HG02970 (cell line): ENCODE data around the gene ACTN2.

Source experiments
- ATAC-seq: cut with Tn5 transposase; IDR thresholded peaks from one replicate; pipeline ENCODE4 v1.9.1; 2021; ENCODE audit warnings: mild to moderate bottlenecking, moderate library complexity, moderate number of reproducible peaks; ENCODE audit not compliant: unreplicated experiment, low FRiP score

The ACTN2 gene

DNA sequence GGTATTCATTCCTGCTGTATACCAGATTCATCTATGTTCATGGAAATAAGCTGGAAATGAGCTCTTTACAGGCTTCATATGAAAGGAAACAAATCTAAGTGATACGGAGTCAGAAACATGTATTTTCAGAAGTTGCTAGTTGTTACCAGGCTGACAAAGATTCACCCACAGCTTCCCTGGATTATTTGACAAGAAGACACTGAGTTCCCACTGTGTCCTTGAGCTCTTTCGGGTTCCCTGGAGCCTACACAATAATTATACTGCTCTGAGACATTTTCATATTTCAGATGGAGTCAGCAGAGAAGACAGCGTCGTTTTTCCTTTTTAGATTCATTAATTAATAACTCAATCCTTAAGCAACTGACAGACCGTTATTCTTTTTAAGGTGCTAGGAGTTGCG, 79.5 kb downstream of the ACTN2 start:
- ATAC-seq: no peak

DNA sequence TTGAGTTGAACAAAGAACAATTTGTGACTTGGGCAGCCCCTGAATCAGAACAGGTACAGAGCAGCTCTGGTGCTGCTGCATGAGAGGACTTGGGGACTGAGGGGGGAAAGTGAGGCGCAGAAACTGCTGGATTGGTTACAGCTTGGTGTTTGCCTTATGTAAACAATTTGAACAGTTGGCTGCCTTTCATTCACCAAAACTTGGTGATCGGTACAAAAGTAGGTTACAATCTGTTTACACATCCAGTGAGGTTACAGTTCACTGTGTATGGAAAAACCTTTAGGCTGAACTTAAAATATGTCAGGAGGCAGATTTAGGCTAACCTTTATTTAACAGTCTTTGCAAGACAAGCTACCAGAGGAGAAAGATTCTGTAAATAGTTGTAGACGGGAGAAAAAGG, 80.2 kb downstream of the ACTN2 start:
- no peak for ATAC-seq

DNA sequence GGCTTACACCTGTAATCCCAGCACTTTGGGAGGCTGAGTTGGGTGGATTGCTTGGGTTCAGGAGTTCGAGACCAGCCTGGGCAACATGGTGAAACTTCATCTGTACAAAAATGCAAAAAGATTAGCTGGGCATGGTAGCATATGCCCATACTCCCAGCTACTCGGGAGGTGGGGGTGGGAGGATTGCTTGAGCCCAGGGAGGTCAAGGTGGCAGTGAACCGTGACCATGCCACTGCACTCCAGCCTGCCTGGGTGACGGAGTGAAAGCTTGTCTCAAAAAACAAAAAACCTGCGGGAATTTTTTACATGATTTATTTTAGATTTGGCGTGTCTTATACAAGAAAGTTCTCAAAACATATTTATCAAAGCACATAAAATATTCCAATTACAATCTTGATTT, 81.0 kb downstream of the ACTN2 start:
- no peak for ATAC-seq

DNA sequence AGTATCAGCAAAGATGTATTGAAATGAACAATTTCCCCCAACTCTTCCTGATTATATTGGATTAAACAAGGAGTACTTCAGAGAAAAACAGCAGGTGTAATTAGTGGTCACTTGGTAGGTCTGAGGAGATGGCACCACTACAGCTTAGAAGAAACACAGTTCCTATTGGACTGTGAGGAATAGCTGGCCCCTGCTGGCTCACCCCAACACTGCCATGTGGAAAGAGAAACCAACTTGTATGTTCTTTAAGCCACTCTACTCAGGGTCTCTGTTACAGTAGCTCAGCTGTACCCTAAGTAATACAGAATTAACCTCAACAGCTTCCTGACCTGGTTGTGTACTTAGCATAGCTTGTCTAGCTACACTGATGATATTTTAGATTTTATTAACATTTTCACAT, 82.3 kb downstream of the ACTN2 start:
- ATAC-seq: no peak

DNA sequence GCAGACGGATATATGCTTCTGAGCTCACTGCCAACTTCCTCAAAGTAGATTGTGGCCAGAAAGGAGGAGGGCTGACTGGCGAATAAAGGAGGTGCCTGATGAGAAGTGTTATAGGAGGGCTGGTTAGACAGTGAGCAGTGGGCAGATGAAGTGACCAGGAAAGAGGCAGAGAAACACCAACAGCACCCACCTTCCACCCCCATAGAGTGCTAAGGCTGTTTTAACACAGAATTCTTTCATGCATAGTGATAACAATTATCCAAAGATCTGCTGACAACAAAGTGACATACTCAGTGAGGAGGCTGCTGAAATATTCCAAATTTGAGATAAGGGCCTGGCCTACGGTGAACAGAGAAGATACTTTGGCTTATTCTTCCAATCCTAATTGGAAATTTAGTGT, 87.6 kb downstream of the ACTN2 start:
- no peak for ATAC-seq

DNA sequence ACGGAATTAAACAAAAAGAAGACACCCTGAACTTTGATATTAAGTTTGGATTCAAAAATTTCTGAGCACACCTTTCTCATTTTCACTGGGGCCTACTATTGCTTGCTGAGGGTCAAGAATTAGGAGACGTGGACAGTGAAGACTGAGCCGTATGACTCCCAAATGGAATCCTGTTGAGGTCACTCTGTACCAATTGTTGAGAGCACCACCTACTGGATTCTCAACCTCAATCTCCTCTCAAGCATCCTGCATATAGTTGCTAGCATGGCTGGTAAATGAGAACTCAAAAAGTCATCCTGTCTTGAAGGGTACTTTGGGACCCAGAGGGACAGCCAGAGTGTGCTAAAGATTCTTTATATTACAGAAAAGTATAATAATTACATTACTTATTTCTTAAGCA, 88.6 kb downstream of the ACTN2 start:
- ATAC-seq: no peak

DNA sequence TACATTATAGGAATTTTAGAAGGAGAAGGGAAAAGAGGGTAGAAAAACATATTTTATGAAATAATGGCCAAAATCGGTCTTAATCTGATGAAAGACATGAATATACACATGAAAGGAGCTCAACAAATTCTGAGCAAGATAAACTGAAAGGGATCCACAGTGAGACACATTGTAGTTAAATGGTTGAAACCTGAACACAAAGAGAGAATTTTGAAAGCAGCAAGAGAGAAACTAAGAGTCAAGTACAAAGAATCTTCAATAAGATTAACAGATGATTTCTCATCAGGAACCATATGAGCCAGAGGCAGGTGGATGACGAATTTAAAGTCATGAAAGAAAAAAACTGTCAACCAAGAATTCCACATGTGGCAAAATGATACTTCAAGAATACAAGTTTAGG, 93.0 kb downstream of the ACTN2 start:
- no peak for ATAC-seq

DNA sequence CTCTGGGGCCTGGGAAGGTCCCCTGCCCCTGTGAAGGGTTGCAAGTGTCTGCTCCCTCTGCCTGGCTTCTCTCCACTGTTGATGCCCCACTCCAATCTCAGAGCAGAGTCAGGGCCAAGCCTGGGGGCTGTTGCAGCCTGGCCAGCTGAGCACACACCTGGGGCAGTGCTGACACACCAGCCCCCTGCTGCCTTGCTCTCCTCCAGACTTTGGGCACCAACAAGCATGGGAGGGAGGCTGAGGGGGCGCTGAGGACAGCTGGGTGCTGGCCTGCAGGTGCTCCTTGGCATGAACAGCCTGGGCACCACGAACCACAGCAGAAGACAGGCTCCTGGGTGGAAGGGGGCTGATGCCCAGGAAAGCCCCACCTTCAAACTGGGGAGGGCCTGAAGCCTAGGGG, 99.2 kb downstream of the ACTN2 start:
- no peak for ATAC-seq

DNA sequence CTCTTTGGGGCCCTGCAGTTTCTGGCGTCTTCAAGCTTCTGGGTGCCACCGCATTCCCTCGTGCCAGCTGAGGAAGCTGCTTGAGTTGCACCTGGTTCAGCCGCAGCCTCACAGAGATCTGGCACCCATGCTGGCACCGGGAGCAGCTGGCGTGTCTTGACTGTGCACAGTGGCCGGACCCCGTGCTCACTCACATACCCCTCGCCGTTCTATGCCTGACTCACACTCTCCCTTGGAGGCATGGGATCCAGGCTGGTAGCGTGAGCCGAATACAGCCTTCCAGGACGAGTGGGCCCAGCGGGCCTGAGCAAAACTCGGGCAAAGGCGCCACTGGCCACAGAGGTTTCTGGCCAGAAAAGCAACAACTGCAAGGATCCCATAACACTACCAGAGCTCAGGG, 100.2 kb downstream of the ACTN2 start:
- ATAC-seq: no peak

DNA sequence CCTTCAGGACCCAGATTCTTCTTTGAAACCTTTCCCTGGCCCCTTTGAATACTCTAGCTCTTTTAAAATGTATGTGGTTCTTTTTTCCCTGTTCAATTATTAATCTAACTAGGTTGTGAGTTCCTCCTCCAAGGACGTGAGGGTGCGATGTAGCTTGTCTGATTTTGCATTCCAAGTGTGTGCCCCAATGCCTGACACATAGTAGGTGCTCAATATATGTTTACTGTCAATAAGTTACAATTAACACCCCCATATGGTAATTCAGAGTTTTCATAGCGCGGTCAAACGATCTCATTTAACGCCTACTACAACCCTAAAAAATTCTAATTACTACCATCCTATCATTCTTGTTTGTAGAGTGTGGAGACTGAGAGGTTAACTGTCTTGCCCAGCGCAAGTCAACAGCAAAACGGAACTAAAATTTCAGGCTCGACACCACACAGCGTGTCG, 108.3 kb downstream of the ACTN2 start:
- ATAC-seq: no peak

DNA sequence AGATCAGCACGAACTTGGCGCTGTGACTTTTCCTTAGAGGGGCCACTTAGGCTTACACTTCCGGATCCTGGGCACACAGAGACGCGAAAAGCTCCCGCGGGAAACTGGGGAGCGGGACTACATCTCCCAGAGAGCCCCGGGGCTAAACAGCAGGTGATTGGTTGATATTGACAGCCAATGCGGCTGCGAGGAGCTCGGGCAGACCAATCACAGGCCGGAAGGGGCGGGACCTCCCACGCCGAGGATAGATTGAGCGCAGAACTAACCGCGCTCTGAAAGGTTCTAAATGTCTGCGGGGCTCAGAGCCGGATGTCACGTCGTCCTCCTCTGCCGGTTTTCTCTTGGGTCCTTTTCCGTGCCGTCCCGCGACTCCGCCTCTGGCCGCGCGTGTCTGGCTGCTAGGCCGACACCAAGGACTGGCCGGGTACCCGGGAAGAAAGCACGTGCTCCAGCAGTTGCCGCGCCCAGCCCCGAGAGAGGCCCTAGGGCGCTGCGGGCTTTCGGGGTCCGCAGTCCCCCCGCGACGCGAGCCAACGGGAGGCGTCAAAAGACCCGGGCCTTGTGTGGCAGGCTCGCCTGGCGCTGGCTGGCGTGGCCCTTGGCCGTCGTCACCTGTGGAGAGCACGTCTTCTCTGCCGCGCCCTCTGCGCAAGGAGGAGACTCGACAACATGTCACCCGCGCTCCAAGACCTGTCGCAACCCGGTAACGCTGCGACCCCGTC, 108.9 kb downstream of the ACTN2 start, which contains the start of gene MTR:
MTR (plus strand) TSS at position 258 of the 722 bp plus-strand sequence; CDS start at position 670, 412 bp downstream.
- ATAC-seq: peak; percentile 97

DNA sequence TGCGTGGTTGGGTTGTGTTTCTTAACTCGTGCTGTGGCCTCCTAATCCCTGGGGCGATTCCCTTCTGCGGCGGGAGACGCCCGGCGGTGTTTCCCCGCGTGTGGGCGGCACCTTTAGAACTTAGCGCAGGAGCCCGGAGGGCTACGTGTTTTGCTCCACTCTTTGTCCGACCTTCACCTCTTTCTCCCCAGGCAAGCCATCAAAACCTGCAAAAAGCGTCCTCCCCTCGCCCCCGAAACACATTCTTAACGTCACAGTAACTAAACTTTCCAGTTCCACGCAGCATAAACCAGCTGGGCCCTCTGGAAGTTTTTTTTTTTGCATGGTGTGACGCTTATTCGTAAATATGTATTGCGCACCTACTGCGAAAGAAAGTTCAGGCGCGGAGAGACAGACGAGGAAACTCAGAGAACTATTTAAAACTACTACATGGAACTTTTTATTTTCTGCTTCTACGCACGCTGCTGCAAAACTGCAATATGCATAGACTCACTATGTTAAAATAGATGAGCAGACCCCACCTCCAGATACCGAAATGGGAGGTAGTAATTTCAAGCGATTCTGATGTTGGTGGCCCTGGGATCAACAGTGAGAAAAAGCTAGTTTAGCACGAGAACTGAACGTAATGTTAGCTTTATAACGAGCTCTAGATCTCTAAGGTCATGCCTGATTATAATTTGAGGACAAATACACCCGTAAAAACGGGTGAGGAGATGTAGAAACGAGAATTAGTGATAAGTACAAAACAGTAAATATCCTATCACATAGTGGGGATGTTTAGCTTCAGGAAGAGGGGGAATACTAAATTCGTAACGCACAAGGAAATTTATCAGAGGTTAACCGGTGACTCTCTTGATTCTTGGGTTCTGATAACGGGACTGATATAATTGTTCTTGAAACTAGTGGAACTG, 109.7 kb downstream of the ACTN2 start:
- ATAC-seq: peak; percentile 37

DNA sequence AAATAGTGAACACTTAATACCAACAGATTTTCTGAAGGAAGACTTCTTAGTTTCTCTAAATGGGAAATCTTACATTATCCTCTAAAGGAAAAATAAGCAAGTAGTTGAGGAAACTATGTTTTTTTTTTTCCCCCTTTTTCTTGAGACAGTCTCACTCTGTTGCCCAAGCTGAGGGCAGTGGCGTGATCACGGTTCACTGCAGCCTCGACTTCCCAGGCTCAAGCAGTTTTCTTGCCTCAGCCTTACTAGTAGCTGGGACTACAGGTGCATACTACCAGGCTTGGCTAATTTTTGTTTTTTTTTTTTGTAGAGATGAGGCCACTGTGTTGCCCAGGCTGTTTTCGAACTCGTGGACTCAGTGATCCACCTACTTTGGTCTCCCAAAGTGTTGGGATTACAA, 112.7 kb downstream of the ACTN2 start:
- no peak for ATAC-seq

DNA sequence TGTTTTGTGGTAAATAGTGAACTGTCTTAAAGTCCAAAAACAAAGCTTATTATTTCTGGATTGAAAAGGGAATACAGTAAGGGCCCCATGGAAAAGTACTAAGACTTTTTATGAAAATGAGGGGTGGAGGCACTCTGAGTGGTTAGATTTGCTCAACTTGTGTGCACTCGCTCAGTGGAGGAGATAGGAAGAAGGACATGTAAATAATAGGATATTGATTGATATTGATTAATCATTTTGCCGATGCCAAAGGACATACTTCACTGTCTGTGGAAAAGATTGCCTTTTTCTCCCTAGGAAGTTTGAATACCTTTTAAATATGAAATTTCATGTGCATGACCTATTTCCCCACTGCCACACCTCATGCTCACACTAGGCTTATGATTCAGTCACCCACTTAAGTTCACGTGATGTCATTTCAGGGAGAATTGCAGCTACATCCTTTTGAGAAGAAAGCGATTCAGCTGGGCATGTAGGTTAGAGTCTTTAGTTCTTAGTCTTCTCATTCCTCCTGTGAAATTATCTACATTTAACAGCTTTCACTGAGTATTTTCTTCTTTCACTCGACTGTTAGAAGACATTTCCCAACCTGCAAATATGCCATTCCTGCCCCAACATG, 113.8 kb downstream of the ACTN2 start:
- no peak for ATAC-seq

DNA sequence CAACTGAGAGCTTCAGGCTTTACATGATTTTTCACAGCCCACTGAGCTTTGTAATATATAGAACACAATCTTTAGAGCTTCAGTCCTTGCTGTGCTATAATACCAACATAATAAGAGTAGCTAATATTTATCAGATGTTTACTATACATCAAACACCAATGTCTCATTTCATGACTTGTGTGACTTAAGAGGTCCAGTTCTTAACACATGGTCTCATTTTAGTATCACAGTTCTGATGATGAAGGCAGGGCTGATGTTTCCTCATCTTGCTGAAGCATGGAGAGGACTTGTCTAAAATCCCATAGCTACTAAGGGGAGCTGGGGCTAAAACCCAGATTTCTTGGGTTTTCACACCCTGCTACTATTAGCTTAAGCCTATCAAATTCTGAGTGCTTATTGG, 114.3 kb downstream of the ACTN2 start:
- no peak for ATAC-seq

DNA sequence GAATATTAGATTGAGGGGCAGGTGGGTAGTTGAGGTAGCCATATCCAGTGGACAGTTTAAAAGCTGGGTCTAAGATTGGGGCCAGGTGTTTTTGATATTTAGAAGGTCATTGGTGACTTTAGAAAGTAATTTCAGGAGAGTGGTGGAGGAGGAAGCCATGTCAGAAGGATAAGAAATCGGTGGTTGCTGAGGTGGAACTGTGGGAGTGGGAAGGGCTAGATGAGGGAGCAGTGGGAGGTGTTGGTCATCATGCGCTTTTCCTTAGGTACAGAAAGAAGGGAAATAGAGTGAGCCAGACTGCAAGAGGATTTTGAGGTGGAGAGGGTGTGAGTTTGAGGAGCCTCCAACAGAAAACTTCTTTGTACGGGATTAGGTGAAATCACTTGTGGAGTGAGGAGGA, 116.0 kb downstream of the ACTN2 start:
- no peak for ATAC-seq

DNA sequence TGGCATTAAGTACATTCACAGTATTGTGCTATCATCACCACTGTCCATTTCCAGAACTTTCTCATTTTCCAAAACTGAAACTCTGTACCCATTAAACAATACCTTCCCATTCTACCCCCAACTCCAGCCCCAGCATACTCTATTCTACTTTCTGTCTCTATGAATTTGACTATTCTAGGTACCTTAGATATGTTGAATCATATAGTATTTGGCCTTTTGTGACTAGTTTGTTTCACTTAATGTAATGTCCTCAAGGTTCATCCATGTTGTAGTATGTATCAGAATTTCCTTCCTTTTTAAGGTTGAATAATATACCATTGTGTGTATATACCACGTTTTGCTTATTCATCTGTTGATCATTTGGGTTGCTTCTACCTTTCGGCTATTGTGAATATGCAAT, 120.3 kb downstream of the ACTN2 start:
- ATAC-seq: no peak

DNA sequence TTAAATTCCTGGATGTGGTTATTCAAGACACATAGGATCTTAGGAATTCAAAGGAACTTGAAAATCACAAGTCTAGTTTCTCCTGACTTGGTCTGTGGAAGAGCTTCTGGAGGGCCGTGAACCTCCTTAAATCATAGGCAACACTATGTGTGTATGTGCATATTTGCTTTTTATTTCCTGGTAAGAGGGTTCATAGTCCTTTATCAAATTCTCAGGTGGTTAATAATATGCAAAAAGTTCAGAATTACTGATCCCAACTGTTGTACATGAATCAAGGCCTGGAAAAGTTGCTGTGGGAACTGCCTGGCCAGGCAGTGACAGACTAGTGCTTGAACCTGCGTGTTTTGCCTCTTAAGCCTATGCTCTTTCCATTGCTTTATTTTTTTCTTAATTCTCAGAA, 121.7 kb downstream of the ACTN2 start:
- ATAC-seq: no peak

DNA sequence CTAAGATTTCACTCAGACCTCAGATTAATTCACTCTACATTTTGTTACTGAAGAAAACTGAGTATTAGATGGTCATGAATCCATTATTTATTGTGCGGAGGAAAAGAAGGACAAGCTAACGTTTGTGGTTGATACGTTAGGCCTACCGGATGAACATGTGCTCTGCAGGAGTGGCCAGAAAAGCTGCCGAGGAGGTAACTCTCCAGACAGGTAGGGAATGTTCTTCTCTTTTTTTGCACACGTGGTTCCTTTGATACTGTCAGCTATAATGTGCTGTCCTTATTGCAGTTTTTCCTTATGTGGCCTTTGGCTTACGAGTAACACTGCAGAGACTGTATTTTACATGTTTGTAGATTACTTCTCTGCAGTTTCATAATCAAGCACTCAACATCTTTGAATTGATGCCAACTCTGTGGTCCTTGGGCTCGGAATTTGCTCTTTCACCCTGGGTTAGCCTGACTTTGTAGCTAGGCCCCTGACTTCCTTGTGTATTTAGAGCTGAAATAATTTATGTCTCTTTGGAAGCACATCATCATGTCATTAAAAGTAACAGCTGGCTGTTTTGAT, 122.3 kb downstream of the ACTN2 start:
- no peak for ATAC-seq

DNA sequence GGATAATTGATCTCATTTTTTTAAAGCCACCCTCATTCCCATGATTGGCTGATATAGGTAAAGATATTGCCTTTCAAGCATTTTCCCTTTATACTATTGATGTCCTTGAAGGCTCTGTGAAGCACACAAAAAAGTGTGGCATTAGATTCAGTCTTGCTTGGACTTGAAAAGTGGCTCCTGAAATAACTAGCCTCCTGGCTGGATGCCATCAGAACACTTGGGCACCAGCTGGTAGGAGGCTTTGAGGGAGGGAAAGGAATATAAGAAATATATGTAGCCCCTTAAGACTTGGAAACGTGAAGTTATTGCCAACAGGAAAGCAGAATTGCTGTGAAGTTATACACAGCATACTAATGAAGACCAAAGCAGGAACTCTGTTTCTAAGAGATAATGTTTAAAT, 122.8 kb downstream of the ACTN2 start:
- no peak for ATAC-seq

DNA sequence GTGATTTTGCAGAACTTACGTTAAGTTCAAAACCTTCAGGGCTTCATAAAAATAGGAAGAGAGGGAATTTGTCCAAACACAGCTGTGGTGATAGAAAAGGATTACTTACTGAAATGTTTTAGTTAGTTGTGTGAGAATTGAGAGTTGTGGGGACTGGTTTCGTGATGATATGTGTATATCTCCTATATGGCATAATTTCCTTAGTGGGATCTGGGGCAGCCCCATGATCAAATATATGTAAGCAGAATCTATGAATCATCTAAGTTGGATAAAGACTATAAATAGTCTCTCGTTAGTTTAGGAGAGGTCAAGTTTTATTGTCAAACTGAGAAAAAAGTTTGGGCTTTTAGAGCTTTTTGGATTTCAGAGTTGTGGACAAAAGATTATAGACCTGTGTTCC, 123.7 kb downstream of the ACTN2 start:
- ATAC-seq: no peak
